HL-60 (cell line): ENCODE results near the gene SUSD1.

Experiments
- GABPA ChIP-seq: IDR thresholded peaks from 2 replicates; pipeline ENCODE4 v1.6.1; 2012; ENCODE audit warnings: low read depth
- POLR2AphosphoS5 ChIP-seq: IDR thresholded peaks from 2 replicates; pipeline ENCODE4 v1.6.1; 2012; ENCODE audit warnings: low read depth
- TF ChIP-seq, protein P1 (sequence below): IDR thresholded peaks from one replicate; pipeline ENCODE4 v1.5.1; 2011; ENCODE audit warnings: low read length, control low read depth, inconsistent platforms; ENCODE audit not compliant: insufficient read depth
- TF ChIP-seq, protein P2 (sequence below): IDR thresholded peaks from 2 replicates; pipeline ENCODE4 v1.6.1; 2012; ENCODE audit warnings: low read depth; ENCODE audit not compliant: insufficient replicate concordance

- TF ChIP-seq, protein P1, sequence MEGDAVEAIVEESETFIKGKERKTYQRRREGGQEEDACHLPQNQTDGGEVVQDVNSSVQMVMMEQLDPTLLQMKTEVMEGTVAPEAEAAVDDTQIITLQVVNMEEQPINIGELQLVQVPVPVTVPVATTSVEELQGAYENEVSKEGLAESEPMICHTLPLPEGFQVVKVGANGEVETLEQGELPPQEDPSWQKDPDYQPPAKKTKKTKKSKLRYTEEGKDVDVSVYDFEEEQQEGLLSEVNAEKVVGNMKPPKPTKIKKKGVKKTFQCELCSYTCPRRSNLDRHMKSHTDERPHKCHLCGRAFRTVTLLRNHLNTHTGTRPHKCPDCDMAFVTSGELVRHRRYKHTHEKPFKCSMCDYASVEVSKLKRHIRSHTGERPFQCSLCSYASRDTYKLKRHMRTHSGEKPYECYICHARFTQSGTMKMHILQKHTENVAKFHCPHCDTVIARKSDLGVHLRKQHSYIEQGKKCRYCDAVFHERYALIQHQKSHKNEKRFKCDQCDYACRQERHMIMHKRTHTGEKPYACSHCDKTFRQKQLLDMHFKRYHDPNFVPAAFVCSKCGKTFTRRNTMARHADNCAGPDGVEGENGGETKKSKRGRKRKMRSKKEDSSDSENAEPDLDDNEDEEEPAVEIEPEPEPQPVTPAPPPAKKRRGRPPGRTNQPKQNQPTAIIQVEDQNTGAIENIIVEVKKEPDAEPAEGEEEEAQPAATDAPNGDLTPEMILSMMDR = no peak
- TF ChIP-seq POLR2AphosphoS5 = no peak
- TF ChIP-seq GABPA = no peak
- TF ChIP-seq, protein P2, sequence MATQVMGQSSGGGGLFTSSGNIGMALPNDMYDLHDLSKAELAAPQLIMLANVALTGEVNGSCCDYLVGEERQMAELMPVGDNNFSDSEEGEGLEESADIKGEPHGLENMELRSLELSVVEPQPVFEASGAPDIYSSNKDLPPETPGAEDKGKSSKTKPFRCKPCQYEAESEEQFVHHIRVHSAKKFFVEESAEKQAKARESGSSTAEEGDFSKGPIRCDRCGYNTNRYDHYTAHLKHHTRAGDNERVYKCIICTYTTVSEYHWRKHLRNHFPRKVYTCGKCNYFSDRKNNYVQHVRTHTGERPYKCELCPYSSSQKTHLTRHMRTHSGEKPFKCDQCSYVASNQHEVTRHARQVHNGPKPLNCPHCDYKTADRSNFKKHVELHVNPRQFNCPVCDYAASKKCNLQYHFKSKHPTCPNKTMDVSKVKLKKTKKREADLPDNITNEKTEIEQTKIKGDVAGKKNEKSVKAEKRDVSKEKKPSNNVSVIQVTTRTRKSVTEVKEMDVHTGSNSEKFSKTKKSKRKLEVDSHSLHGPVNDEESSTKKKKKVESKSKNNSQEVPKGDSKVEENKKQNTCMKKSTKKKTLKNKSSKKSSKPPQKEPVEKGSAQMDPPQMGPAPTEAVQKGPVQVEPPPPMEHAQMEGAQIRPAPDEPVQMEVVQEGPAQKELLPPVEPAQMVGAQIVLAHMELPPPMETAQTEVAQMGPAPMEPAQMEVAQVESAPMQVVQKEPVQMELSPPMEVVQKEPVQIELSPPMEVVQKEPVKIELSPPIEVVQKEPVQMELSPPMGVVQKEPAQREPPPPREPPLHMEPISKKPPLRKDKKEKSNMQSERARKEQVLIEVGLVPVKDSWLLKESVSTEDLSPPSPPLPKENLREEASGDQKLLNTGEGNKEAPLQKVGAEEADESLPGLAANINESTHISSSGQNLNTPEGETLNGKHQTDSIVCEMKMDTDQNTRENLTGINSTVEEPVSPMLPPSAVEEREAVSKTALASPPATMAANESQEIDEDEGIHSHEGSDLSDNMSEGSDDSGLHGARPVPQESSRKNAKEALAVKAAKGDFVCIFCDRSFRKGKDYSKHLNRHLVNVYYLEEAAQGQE = no peak
These were observed 1.4 kb upstream of the SUSD1 start for GRCh38 chr9:112176524-112176923.
